Panc1 (cell line): ENCODE data around the gene PSEN2. TPM values are rescaled to one million over a fixed set of nuclear protein-coding genes. Genes with fewer than 3 reads are reported as not detected.

ENCODE experiments used
- ATAC-seq: fragments of 200-7000 bp; cut with Tn5 transposase; 2 replicates; pipeline ENCODE4 v1.9.1; 2020; ENCODE audit warnings: mild to moderate bottlenecking, moderate library complexity
- BruUV-seq: library from RNA; stranded (reverse); fragments of 400-500 nt; replicated peaks from 2 replicates; lab custom pipeline; 2021; lab: Mats Ljungman, UMichigan
- CTCF ChIA-PET: fragments of 300-600 bp; sonication (Branson Sonifier 250); formaldehyde crosslinking; loops from one replicate; lab custom pipeline; 2022; ENCODE audit warnings: antibody characterized with exemption; lab: Charles Lee
- POLR2A ChIA-PET: fragments of 300-600 bp; sonication (Branson Sonifier 250); formaldehyde crosslinking; loops from one replicate; lab custom pipeline; 2022; ENCODE audit warnings: antibody characterized with exemption; lab: Charles Lee
- DNase-seq: peaks from one replicate; pipeline ENCODE4 v3.0.0-alpha.2; 2010; ENCODE audit warnings: low read depth, low spot score
- H3K27ac ChIP-seq: 2 replicates; pipeline ENCODE4 v1.5.1; 2011; ENCODE audit warnings: mild to moderate bottlenecking, low read length, inconsistent platforms
- H3K27me3 ChIP-seq: fragments of 200-500 bp; sonication (Bioruptor generic); 2 replicates; pipeline ENCODE4 v1.6.0; 2014; ENCODE audit warnings: low read length, inconsistent platforms; ENCODE audit not compliant: control insufficient read depth, insufficient read depth
- H3K36me3 ChIP-seq: fragments of 200-500 bp; sonication (Bioruptor generic); 2 replicates; pipeline ENCODE4 v1.5.1; 2014; ENCODE audit warnings: inconsistent platforms, mild to moderate bottlenecking, low read length, moderate library complexity; ENCODE audit not compliant: control insufficient read depth, insufficient read depth
- H3K4me1 ChIP-seq: 2 replicates; pipeline ENCODE4 v1.5.1; 2011; ENCODE audit warnings: inconsistent platforms, mild to moderate bottlenecking, low read length, moderate library complexity; ENCODE audit not compliant: control insufficient read depth, insufficient read depth
- H3K4me3 ChIP-seq, 2 experiments: 2 replicates each; pipeline ENCODE4 v1.5.1; 2011 to 2012; ENCODE audit warnings: low read depth in 2 of 2, low read length in 2 of 2, mild to moderate bottlenecking in 2 of 2, inconsistent platforms in 1 of 2, moderate library complexity in 1 of 2
- H3K9me3 ChIP-seq: fragments of 200-500 bp; sonication (Bioruptor generic); 2 replicates; pipeline ENCODE4 v1.5.1; 2014; ENCODE audit warnings: low read depth, mild to moderate bottlenecking, inconsistent platforms, low read length, moderate library complexity; ENCODE audit not compliant: control insufficient read depth, insufficient read depth
- CTCF ChIP-seq: fragments of 450-650 bp; IDR thresholded peaks from 2 replicates; pipeline ENCODE4 v1.5.1; 2017; ENCODE audit warnings: mild to moderate bottlenecking
- POLR2AphosphoS5 ChIP-seq: IDR thresholded peaks from 2 replicates; pipeline ENCODE4 v1.6.1; 2012; ENCODE audit warnings: mild to moderate bottlenecking, low read depth, low read length, moderate library complexity
- REST ChIP-seq, 2 experiments: IDR thresholded peaks; 2 replicates each; pipeline ENCODE4 v1.6.1; 2011 to 2012; ENCODE audit warnings: low read depth in 2 of 2, control low read depth in 1 of 2, low read length in 1 of 2, mild to moderate bottlenecking in 1 of 2, moderate library complexity in 1 of 2; ENCODE audit not compliant: insufficient read depth in 1 of 2
- SIN3A ChIP-seq: IDR thresholded peaks from 2 replicates; pipeline ENCODE4 v1.6.1; 2012; ENCODE audit warnings: low read depth, mild to moderate bottlenecking, low read length, moderate library complexity, borderline replicate concordance; ENCODE audit not compliant: insufficient read depth
- TCF7L2 ChIP-seq: IDR thresholded peaks from 2 replicates; pipeline ENCODE4 v1.6.1; 2011; ENCODE audit warnings: mild to moderate bottlenecking, low read depth, low read length, inconsistent platforms
- in situ Hi-C: cut with HindIII; loops from 2 replicates; pipeline ENCODE4 v1.10.0; 2016; ENCODE audit warnings: low sequenced_read_pairs, low pct_unique_long_range_greater_than_20kb
- intact Hi-C: fragments of 100-400 bp; cut with micrococcal nuclease; formaldehyde crosslinking; loops from one replicate; pipeline ENCODE4 v1.10.0; 2022; ENCODE audit not compliant: unreplicated experiment
- total RNA-seq: library from RNA; stranded (reverse); gene quantifications from one replicate; pipeline ENCODE4 v1.2.1, GENCODE V29; 2021; ENCODE audit not compliant: unreplicated experiment

The PSEN2 gene
- total RNA-seq, 1 experiment from 2014 or later = 33.3 TPM

- no peak overlapping the region for H3K27ac ChIP-seq
- TF ChIP-seq SIN3A (no peak), CTCF (no peak), POLR2AphosphoS5 (no peak), REST (IDR thresholded peaks at IDR 0.05; ENCODE audit: insufficient read depth in 1 of 2, low read depth in 2 of 2, low read length in 1 of 2) (no peak), TCF7L2 (no peak)
- no peak overlapping the region for H3K4me3 ChIP-seq
- ATAC-seq (no peak), DNase-seq (no peak)
- ChIA-PET POLR2A (no interaction called here), CTCF (no interaction called here)
- H3K36me3 ChIP-seq = no peaks in the 10 kb centered on the region
- no peaks in the 10 kb centered on the region for H3K4me1 ChIP-seq
- BruUV-seq = no TSS peak
- no peaks in the 10 kb centered on the region for H3K9me3 ChIP-seq
- in situ Hi-C loops (no loop called here), intact Hi-C loops (no loop called here)
- H3K27me3 ChIP-seq = no peaks in the 10 kb centered on the region
Measured at GRCh38 chr1:226886122-226886901, 15.9 kb downstream of the PSEN2 start.

GRCh38 chr1:226887006-226887405, 16.6 kb downstream of the PSEN2 start:
- Histone ChIP-seq H3K4me3 (no peak overlapping the region), H3K4me1 (no peaks in the 10 kb centered on the region), H3K27ac (no peak overlapping the region), H3K9me3 (no peaks in the 10 kb centered on the region), H3K36me3 (no peaks in the 10 kb centered on the region), H3K27me3 (no peaks in the 10 kb centered on the region)
- CTCF ChIA-PET = no interaction called here
- TF ChIP-seq TCF7L2 (no peak), REST (IDR thresholded peaks at IDR 0.05; ENCODE audit: insufficient read depth in 1 of 2, low read depth in 2 of 2, low read length in 1 of 2) (no peak), SIN3A (no peak), CTCF (no peak), POLR2AphosphoS5 (no peak)
- BruUV-seq = no TSS peak
- no peak for DNase-seq
- intact Hi-C loops (no loop called here), in situ Hi-C loops (no loop called here)
- ATAC-seq = no peak
- POLR2A ChIA-PET = no interaction called here
